GM10266 (cell line): ENCODE results near the gene MED9.

Experiments used
- DNase-seq: peaks from one replicate; pipeline ENCODE4 v3.0.0; 2012; ENCODE audit errors: extremely low spot score
- TF ChIP-seq, protein P1 (sequence below): IDR thresholded peaks from 2 replicates; pipeline ENCODE4 v1.5.1; 2012; ENCODE audit warnings: mild to moderate bottlenecking, low read depth; ENCODE audit not compliant: control insufficient read depth, insufficient read depth; ENCODE audit errors: missing control alignments

MED9 gene

GRCh38 chr17:17523001-17523730 lies 46.4 kb downstream of the MED9 start:
- DNase-seq: no peak
- TF ChIP-seq, protein P1, sequence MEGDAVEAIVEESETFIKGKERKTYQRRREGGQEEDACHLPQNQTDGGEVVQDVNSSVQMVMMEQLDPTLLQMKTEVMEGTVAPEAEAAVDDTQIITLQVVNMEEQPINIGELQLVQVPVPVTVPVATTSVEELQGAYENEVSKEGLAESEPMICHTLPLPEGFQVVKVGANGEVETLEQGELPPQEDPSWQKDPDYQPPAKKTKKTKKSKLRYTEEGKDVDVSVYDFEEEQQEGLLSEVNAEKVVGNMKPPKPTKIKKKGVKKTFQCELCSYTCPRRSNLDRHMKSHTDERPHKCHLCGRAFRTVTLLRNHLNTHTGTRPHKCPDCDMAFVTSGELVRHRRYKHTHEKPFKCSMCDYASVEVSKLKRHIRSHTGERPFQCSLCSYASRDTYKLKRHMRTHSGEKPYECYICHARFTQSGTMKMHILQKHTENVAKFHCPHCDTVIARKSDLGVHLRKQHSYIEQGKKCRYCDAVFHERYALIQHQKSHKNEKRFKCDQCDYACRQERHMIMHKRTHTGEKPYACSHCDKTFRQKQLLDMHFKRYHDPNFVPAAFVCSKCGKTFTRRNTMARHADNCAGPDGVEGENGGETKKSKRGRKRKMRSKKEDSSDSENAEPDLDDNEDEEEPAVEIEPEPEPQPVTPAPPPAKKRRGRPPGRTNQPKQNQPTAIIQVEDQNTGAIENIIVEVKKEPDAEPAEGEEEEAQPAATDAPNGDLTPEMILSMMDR: no peak

DNA sequence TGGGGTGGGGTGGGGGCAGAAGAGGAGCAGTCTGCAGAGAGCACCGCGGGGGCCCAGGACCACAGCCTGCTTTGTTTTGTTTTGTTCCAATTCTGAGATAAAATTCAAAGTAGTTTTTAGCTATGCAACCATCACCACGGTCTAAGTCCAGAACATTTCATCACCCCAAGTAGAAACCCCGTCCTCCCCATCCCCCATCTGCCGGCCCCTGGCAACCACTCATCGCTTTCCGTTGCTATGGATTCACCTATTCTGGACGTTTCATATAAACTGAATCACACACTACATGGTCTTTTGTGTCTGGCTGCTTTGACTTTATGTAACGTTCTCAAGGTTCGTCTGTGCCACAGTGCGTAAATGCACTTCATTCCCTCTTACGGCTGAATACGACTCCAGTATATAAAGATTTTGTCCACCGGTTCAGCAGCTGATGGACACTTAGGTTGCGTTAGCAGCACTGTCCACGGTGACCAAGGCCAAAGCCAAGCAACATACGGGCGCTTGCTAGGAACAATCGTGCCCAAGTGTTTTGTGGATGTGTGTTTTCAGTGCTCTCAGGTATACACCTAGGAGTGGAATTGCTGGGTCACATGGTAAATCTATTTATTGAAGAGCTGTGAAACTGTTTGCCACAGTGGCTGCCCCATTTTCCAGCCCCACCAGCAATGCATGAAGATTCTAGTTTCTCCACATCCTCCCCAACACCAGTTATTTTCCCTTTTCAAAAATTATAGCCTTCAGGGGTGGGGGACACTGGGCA lies 47.1 kb downstream of the MED9 start:
- TF ChIP-seq, protein P1: no peak
- DNase-seq: no peak

DNA sequence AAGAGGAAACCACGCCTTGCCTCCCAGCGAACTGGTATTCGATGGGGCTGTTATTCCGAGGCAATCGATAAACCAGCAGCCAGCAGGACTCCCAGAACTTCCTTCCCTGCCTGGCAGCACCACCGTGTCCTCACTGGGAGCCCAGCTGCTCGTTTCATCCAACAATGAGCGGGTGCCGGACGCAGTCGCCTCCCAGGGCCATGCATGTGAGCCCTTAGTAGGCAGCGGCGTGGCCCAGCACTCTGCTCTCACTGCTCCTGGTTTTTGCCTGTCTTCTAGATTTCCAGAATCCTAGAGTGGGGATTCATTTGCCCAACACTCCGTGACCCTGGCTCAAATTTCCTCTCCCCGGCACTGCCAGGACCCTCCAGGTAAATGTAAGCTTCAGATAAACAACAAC lies 48.5 kb downstream of the MED9 start:
- DNase-seq: no peak
- TF ChIP-seq, protein P1: no peak

- no peak for DNase-seq
- TF ChIP-seq, protein P1: no peak
Observed at GRCh38 chr17:17525956-17526355, 49.2 kb downstream of the MED9 start.

DNA sequence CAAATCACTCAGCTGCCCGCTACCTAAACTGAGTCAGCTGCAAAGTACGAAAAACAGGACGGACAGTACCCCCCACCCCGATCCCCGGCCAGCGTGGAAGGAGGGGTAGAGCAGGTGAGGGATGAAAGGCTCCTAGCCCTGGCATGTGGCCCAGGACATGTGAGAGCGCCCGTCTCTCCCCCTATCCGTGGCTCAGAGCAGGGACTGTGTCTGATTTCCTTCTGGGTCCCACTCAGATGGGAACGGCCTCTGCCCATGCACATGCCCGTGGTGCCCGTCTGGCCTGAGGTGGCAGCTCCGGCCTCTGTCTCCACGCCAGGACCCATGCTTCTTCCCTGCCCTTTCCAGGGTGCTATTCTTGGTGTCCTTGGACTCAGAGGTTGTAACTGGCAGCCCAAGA lies 49.6 kb downstream of the MED9 start:
- DNase-seq: no peak
- TF ChIP-seq, protein P1: no peak

DNA sequence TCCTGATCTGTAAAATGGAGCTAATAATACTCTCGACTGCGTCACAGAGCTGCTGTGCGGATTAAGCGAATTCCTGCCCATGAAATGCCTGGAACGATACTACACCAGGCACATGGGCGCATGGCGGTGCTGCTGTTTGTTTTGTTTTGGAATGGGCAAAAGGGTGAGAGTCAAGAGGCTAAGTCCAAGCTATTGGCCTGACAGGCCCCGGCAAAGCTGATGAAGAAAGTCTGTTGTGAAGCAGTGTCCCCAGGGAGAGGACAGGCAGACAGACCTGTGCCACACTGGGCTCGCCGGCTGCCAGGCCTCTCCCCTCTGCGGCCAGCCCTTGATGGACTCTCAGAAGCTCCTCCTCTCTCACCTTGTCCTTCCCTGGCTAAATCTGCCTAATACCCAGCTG lies 50.7 kb downstream of the MED9 start:
- TF ChIP-seq, protein P1: no peak
- DNase-seq: no peak

GRCh38 chr17:17527956-17528500 lies 51.2 kb downstream of the MED9 start:
- DNase-seq: no peak
- TF ChIP-seq, protein P1: no peak
